A673 (cell line): ENCODE results near the gene SMC6. TPM values are rescaled to one million over a fixed set of nuclear protein-coding genes. Genes with fewer than 3 reads are reported as not detected.

Experiments
- BruUV-seq: library from RNA; stranded (reverse); fragments of 400-500 nt; replicated peaks from 2 replicates; lab custom pipeline; 2021; lab: Mats Ljungman, UMichigan
- CTCF ChIA-PET: fragments of 300-600 bp; sonication (Branson Sonifier 250); formaldehyde crosslinking; loops from one replicate; lab custom pipeline; 2022; ENCODE audit warnings: antibody characterized with exemption; lab: Charles Lee
- POLR2A ChIA-PET: fragments of 300-600 bp; sonication (Branson Sonifier 250); formaldehyde crosslinking; loops from one replicate; lab custom pipeline; 2022; ENCODE audit warnings: antibody characterized with exemption; ENCODE audit not compliant: low non-redundant PET; lab: Charles Lee
- DNase-seq: peaks from one replicate; pipeline ENCODE4 v3.0.0-alpha.2; 2015; ENCODE audit warnings: low spot score
- H3K27ac ChIP-seq: fragments of 200-600 bp; sonication (generic); 2 replicates; pipeline ENCODE4 v1.5.1; 2016; ENCODE audit warnings: mixed run types, low read depth, mild to moderate bottlenecking, mixed read lengths, antibody characterized with exemption, low read length; ENCODE audit not compliant: poor library complexity, severe bottlenecking
- H3K27me3 ChIP-seq: fragments of 200-600 bp; sonication (generic); replicated peaks from 2 replicates; pipeline ENCODE4 v1.6.1; 2017; ENCODE audit warnings: mixed run types, low read depth, mild to moderate bottlenecking, mixed read lengths, antibody characterized with exemption, low read length; ENCODE audit not compliant: insufficient read depth, poor library complexity
- H3K36me3 ChIP-seq: fragments of 200-600 bp; sonication (generic); 2 replicates; pipeline ENCODE4 v1.6.1; 2016; ENCODE audit warnings: mixed run types, mild to moderate bottlenecking, mixed read lengths, antibody characterized with exemption, low read length; ENCODE audit not compliant: insufficient read depth, poor library complexity, severe bottlenecking
- H3K4me1 ChIP-seq: fragments of 200-600 bp; sonication (generic); 2 replicates; pipeline ENCODE4 v1.6.1; 2017; ENCODE audit warnings: mixed run types, mild to moderate bottlenecking, mixed read lengths, antibody characterized with exemption, low read length; ENCODE audit not compliant: insufficient read depth, poor library complexity, severe bottlenecking
- H3K4me3 ChIP-seq: fragments of 200-600 bp; sonication (generic); 2 replicates; pipeline ENCODE4 v1.5.1; 2016; ENCODE audit warnings: low read depth, mixed run types, mild to moderate bottlenecking, mixed read lengths, low read length; ENCODE audit not compliant: poor library complexity, severe bottlenecking
- H3K9me3 ChIP-seq: fragments of 200-600 bp; sonication (generic); 2 replicates; pipeline ENCODE4 v1.6.1; 2016; ENCODE audit warnings: mixed run types, low read depth, mild to moderate bottlenecking, mixed read lengths, antibody characterized with exemption, low read length; ENCODE audit not compliant: poor library complexity, severe bottlenecking
- EZH2 ChIP-seq: fragments of 200-600 bp; sonication (generic); IDR thresholded peaks from 2 replicates; pipeline ENCODE4 v1.6.1; 2017; ENCODE audit warnings: borderline replicate concordance, low read depth, mild to moderate bottlenecking, mixed read lengths, antibody characterized with exemption, low read length; ENCODE audit not compliant: poor library complexity, severe bottlenecking
- intact Hi-C: fragments of 100-400 bp; cut with micrococcal nuclease; formaldehyde crosslinking; loops from one replicate; pipeline ENCODE4 v1.10.0; 2022; ENCODE audit not compliant: unreplicated experiment
- total RNA-seq: library from RNA; stranded (reverse); gene quantifications from 2 replicates; pipeline ENCODE4 v1.2.3, GENCODE V29; 2021
- TF ChIP-seq, protein P1 (sequence below): fragments of 300-800, 200-600 bp; sonication (generic); conservative IDR thresholded peaks from 2 replicates; pipeline ENCODE4 v1.5.1; 2017; ENCODE audit warnings: low read depth, mild to moderate bottlenecking, antibody characterized with exemption, low read length, moderate library complexity, mixed read lengths

The SMC6 gene
- total RNA-seq, 1 experiment from 2014 or later, result 49.5 TPM

DNA sequence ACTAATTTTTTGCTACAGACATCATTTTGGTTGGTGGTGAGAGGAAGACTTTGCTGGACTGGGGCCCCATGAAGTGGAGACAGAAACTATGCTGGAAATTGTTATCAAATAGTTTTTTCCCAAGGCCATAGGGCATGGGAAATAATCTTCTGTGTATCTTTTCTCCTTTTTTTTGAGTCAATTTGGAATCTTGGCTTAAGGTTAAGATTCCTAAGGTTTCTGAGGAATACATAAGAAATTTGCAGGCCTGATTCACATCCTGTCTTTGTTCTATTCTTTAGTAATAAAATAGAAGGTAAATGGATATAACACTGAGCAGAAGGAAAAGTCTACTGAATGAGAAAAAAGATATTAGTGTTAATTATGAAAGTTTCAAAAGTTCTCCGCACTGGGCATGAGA is 16.6 kb downstream of the SMC6 start:
- no peak for DNase-seq
- intact Hi-C loops, result no loop called here
- BruUV-seq, result no TSS peak
- ChIA-PET POLR2A (interaction anchor here (0.6 kb wide), 1 partner anchor 680 kb away, joined by 3 read pairs; no protein-coding TSS in a partner anchor), CTCF (no interaction called here)
- Histone ChIP-seq H3K36me3 (peaks cover 51% of the 10 kb centered on the region), H3K27ac (no peak overlapping the region), H3K9me3 (no peaks in the 10 kb centered on the region), H3K4me1 (no peaks in the 10 kb centered on the region), H3K4me3 (no peak overlapping the region), H3K27me3 (no peaks in the 10 kb centered on the region)
- TF ChIP-seq EZH2, result no peak
- TF ChIP-seq, protein P1, sequence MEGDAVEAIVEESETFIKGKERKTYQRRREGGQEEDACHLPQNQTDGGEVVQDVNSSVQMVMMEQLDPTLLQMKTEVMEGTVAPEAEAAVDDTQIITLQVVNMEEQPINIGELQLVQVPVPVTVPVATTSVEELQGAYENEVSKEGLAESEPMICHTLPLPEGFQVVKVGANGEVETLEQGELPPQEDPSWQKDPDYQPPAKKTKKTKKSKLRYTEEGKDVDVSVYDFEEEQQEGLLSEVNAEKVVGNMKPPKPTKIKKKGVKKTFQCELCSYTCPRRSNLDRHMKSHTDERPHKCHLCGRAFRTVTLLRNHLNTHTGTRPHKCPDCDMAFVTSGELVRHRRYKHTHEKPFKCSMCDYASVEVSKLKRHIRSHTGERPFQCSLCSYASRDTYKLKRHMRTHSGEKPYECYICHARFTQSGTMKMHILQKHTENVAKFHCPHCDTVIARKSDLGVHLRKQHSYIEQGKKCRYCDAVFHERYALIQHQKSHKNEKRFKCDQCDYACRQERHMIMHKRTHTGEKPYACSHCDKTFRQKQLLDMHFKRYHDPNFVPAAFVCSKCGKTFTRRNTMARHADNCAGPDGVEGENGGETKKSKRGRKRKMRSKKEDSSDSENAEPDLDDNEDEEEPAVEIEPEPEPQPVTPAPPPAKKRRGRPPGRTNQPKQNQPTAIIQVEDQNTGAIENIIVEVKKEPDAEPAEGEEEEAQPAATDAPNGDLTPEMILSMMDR, result no peak

DNA sequence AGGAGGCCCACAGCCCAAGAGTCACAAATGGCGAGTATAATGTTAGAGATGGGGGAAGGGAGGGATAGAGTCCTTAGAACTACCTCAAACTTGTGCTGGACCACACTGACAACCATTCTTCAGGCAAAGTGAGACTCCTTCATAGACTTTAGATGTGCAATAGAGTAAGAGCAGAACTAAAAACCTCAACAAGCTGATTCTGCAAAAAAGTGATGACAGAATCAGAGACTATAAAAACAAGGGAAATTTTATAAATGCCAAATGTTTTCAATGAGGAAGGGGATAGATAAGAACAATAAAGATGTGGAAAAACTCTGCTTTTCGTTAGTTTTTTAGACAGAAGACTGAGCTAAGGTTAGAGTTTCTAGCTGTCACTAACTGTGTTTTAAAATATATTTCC is 17.7 kb downstream of the SMC6 start:
- DNase-seq, result no peak
- Histone ChIP-seq H3K4me3 (no peak overlapping the region), H3K27me3 (no peaks in the 10 kb centered on the region), H3K36me3 (peaks cover 55% of the 10 kb centered on the region), H3K4me1 (no peaks in the 10 kb centered on the region), H3K9me3 (no peaks in the 10 kb centered on the region), H3K27ac (no peak overlapping the region)
- ChIA-PET CTCF (no interaction called here), POLR2A (no interaction called here)
- BruUV-seq, result no TSS peak
- intact Hi-C loops, result no loop called here
- TF ChIP-seq, protein P1, result no peak
- no peak for TF ChIP-seq EZH2

DNA sequence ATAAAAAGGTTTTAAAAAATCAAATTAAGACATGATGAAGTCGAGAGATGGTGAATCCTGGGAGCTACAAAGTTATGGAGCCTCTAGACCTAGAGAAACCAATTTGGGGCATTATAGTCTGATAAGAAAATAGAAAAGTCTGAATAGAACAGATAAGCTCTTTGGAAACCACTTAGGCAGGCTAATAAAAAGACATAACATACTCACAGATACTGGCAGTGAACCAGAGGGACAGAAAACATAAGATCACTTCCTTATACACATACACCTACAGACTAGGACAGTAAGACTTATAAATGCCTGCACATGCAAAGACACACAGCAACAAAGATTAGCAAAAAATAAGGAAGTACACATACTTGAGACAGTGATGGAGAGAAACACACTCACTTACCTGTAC is 20.0 kb downstream of the SMC6 start:
- H3K4me1 ChIP-seq, result no peaks in the 10 kb centered on the region
- H3K4me3 ChIP-seq, result no peak overlapping the region
- H3K36me3 ChIP-seq, result peaks cover 63% of the 10 kb centered on the region
- no peaks in the 10 kb centered on the region for H3K9me3 ChIP-seq
- no TSS peak for BruUV-seq
- H3K27me3 ChIP-seq, result no peaks in the 10 kb centered on the region
- CTCF ChIA-PET, result no interaction called here
- DNase-seq, result no peak
- TF ChIP-seq, protein P1, result no peak
- no peak for TF ChIP-seq EZH2
- POLR2A ChIA-PET, result no interaction called here
- intact Hi-C loops, result no loop called here
- no peak overlapping the region for H3K27ac ChIP-seq
